ENCODE data around the gene CHMP3. TPM values are rescaled to one million over a fixed set of nuclear protein-coding genes. Genes with fewer than 3 reads are reported as not detected.
A peak's percentile ranks its signal among the peaks of the same experiment; 100 is the strongest.

CHMP3 gene
- total RNA-seq, 2 donors from 2014 or later = 64.6 to 70.0 TPM

GRCh38 chr2:86455181-86455580 is 108.1 kb downstream of the CHMP3 start:
- Histone ChIP-seq H3K36me3 (replicated peaks in 1 of 2; ENCODE audit: insufficient read depth in 1 of 2, low read depth in 2 of 2) (peaks cover 0 to 23% of the 10 kb centered on the region in 2 donors), H3K27ac (no peak overlapping the region), H3K27me3 (no peaks in the 10 kb centered on the region), H3K4me3 (no peak overlapping the region), H3K4me1 (peaks cover 39% of the 10 kb centered on the region), H3K9me3 (no peaks in the 10 kb centered on the region)
- TF ChIP-seq CTCF (IDR thresholded peaks at IDR 0.05) = no peak
- no peak for TF ChIP-seq POLR2A (IDR thresholded peaks at IDR 0.05)
- DNase-seq (no peak), ATAC-seq (no peak)
- intact Hi-C loops (cut with DNase I) = no loop called here
- WGBS, 2 donors = 82 to 86% methylated on average over 5 of the region's 5 CpGs

- no peak for DNase-seq
- no peak overlapping the region for H3K4me3 ChIP-seq
- peaks cover 0 to 23% of the 10 kb centered on the region in 2 donors for H3K36me3 ChIP-seq (replicated peaks in 1 of 2; ENCODE audit: insufficient read depth in 1 of 2, low read depth in 2 of 2)
- ATAC-seq = no peak
- H3K27ac ChIP-seq = peak overlapping the region in 3 of 4 donors; percentile 45 to 48 (median 46)
- H3K9me3 ChIP-seq = no peaks in the 10 kb centered on the region
- intact Hi-C loops (cut with DNase I) = no loop called here
- TF ChIP-seq CTCF (IDR thresholded peaks at IDR 0.05) (no peak), POLR2A (IDR thresholded peaks at IDR 0.05) (no peak)
- peaks cover 47% of the 10 kb centered on the region for H3K4me1 ChIP-seq
- no peaks in the 10 kb centered on the region for H3K27me3 ChIP-seq
These were observed 109.0 kb downstream of the CHMP3 start for GRCh38 chr2:86454238-86454637.

GRCh38 chr2:86453836-86454235 is 109.4 kb downstream of the CHMP3 start:
- peak; percentile 80 for ATAC-seq
- Histone ChIP-seq H3K9me3 (no peaks in the 10 kb centered on the region), H3K4me3 (no peak overlapping the region), H3K27ac (peak overlapping the region in 3 of 4 donors; percentile 45 to 48 (median 46)), H3K36me3 (replicated peaks in 1 of 2; ENCODE audit: insufficient read depth in 1 of 2, low read depth in 2 of 2) (peaks cover 0 to 23% of the 10 kb centered on the region in 2 donors), H3K4me1 (peaks cover 50% of the 10 kb centered on the region), H3K27me3 (no peaks in the 10 kb centered on the region)
- WGBS, 2 donors = 2 to 8% methylated on average over 2 of the region's 2 CpGs
- TF ChIP-seq POLR2A (IDR thresholded peaks at IDR 0.05) (no peak), CTCF (IDR thresholded peaks at IDR 0.05) (no peak)
- DNase-seq = peak; percentile 78 to 87 (median 86)
- intact Hi-C loops (cut with DNase I) = no loop called here

Small RNA genes lying within 50 kb of the gene (small RNA-seq; reads per million reads assigned to genes)
- gene RNU6-640P = not detected

Other genes with a start within 250 kb of the CHMP3 start
- gene REEP1, start 225.8 kb downstream of the CHMP3 start, total RNA-seq = 1 to 10 TPM; 4.0 to 5.4 TPM
- 10 to 100 TPM; 34.0 to 47.8 TPM for gene KDM3A, start 122.1 kb downstream of the CHMP3 start, total RNA-seq
- 10 to 100 TPM; 16.2 to 44.4 TPM for gene RNF103, start 60.4 kb upstream of the CHMP3 start, total RNA-seq
- gene RMND5A, start 156.8 kb upstream of the CHMP3 start, total RNA-seq = 10 to 100 TPM; 27.4 to 28.5 TPM
- gene CD8A, start 227.5 kb upstream of the CHMP3 start, total RNA-seq = 1 to 10 TPM; 1.8 to 2.0 TPM

All from body of pancreas (tissue), 4 donors.